Measurements from ENCODE around the gene ABCF1. TPM values are rescaled to one million over a fixed set of nuclear protein-coding genes. Genes with fewer than 3 reads are reported as not detected.
A peak's percentile ranks its signal among the peaks of the same experiment; 100 is the strongest.

ABCF1 gene
- total and polyA plus RNA-seq, 9 of the 15 experiments (the other 6 are each of a cell fraction or from before 2014, with no cell fraction given): 41.6 to 193 (median 102) TPM

DNA sequence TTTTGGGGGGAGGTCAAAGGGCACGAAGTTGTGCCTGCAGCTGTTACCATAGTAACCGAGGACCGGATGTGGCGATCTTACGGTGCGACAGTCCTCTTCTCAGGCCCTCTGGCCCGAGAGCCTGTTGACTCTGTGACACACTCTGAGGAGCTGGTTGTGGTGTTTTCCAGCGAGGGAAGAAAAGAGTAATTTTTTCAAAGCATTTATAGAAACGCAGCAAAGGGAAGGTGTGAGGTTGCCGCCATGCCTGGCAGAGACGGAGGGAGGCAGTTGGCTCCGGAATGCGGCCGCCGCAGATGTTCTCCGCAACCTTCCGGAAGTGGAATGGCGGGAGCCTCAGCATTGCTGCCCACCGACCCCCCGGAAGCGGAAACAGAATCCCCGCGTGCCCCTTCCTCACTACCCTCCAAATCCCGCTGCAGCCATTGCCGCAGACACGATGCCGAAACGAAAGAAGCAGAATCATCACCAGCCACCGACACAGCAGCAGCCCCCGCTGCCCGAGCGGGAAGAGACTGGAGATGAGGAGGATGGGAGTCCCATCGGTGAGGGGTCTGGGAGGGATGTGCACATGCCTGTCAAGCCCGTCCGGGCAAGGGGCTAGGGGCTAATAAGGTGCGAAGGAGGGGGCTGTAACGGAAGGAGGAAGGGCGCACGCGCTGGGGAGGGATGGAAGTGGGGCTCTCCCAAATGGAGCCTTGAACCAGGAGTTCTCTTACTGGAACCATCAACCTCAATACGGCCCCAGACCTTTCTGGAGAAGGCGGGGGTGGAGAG is 14.1 kb upstream of the ABCF1 start, which contains the start of gene PRR3 (continued):
- TF ChIP-seq, protein P1, sequence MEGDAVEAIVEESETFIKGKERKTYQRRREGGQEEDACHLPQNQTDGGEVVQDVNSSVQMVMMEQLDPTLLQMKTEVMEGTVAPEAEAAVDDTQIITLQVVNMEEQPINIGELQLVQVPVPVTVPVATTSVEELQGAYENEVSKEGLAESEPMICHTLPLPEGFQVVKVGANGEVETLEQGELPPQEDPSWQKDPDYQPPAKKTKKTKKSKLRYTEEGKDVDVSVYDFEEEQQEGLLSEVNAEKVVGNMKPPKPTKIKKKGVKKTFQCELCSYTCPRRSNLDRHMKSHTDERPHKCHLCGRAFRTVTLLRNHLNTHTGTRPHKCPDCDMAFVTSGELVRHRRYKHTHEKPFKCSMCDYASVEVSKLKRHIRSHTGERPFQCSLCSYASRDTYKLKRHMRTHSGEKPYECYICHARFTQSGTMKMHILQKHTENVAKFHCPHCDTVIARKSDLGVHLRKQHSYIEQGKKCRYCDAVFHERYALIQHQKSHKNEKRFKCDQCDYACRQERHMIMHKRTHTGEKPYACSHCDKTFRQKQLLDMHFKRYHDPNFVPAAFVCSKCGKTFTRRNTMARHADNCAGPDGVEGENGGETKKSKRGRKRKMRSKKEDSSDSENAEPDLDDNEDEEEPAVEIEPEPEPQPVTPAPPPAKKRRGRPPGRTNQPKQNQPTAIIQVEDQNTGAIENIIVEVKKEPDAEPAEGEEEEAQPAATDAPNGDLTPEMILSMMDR (IDR thresholded peaks at IDR 0.05 in 2 of 3, conservative IDR thresholded peaks at IDR 0.05 in 1 of 3; ENCODE audit: insufficient read depth in 2 of 3, low read depth in 1 of 3, low read length in 3 of 3): 0 out of 6 replicates have a peak, but pooled peaks of 1 of the 3 experiments have one; percentile 3
- TF ChIP-seq HES1 (IDR thresholded peaks at IDR 0.05; ENCODE audit: low read depth) (no peak), NFIC (IDR thresholded peaks at IDR 0.05) (peak; percentile 61), PCBP1 (IDR thresholded peaks at IDR 0.05; ENCODE audit: low read depth, low read length, poor library complexity, severe bottlenecking) (peak; percentile 12), SP1 (CRISPR knock-in tag; IDR thresholded peaks at IDR 0.05) (no peak), POU5F1 (IDR thresholded peaks at IDR 0.05; ENCODE audit: borderline replicate concordance, low read depth, low read length, partially characterized antibody) (peak; percentile 20), ELF4 (CRISPR knock-in tag; IDR thresholded peaks at IDR 0.05) (no peak), NCOA6 (IDR thresholded peaks at IDR 0.05) (no peak), FOXJ3 (CRISPR knock-in tag; IDR thresholded peaks at IDR 0.05) (peak; percentile 87), HDGF (IDR thresholded peaks at IDR 0.05) (no peak), ZKSCAN3 (CRISPR knock-in tag; IDR thresholded peaks at IDR 0.05) (no peak), ELF2 (CRISPR knock-in tag; IDR thresholded peaks at IDR 0.05) (no peak; the same call in none of the 2 replicates), KLF6 (CRISPR knock-in tag; IDR thresholded peaks at IDR 0.05; ENCODE audit: borderline replicate concordance) (no peak), ATF7 (IDR thresholded peaks at IDR 0.05) (no peak), POLR2A (conservative IDR thresholded peaks at IDR 0.05) (peak; percentile 94), POLR2AphosphoS2 (IDR thresholded peaks at IDR 0.05; ENCODE audit: low read length) (peak; percentile 91), TCF7L2 (IDR thresholded peaks at IDR 0.05; ENCODE audit: low read depth, low read length) (0 out of 2 replicates have a peak, but pooled peaks have one; percentile 5), ZNF316 (IDR thresholded peaks at IDR 0.05) (peak; percentile 74), GATAD2A (IDR thresholded peaks at IDR 0.05) (peak; percentile 70; the same call in 1 of the 2 replicates)
- TF ChIP-seq, protein P2, sequence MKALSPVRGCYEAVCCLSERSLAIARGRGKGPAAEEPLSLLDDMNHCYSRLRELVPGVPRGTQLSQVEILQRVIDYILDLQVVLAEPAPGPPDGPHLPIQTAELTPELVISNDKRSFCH (CRISPR knock-in tag; IDR thresholded peaks at IDR 0.05): no peak
- TF ChIP-seq, protein P2 (tag; IDR thresholded peaks at IDR 0.05): peak; percentile 50; the same call in 1 of the 2 replicates
- TF ChIP-seq, protein P3, sequence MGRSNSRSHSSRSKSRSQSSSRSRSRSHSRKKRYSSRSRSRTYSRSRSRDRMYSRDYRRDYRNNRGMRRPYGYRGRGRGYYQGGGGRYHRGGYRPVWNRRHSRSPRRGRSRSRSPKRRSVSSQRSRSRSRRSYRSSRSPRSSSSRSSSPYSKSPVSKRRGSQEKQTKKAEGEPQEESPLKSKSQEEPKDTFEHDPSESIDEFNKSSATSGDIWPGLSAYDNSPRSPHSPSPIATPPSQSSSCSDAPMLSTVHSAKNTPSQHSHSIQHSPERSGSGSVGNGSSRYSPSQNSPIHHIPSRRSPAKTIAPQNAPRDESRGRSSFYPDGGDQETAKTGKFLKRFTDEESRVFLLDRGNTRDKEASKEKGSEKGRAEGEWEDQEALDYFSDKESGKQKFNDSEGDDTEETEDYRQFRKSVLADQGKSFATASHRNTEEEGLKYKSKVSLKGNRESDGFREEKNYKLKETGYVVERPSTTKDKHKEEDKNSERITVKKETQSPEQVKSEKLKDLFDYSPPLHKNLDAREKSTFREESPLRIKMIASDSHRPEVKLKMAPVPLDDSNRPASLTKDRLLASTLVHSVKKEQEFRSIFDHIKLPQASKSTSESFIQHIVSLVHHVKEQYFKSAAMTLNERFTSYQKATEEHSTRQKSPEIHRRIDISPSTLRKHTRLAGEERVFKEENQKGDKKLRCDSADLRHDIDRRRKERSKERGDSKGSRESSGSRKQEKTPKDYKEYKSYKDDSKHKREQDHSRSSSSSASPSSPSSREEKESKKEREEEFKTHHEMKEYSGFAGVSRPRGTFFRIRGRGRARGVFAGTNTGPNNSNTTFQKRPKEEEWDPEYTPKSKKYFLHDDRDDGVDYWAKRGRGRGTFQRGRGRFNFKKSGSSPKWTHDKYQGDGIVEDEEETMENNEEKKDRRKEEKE (IDR thresholded peaks at IDR 0.05; ENCODE audit: borderline replicate concordance in 1 of 2, control insufficient read depth in 1 of 2, low read depth in 2 of 2, low read length in 1 of 2): peak in 1 of 2 experiments; percentile 81; a peak in 2 of 4 replicates
- TF ChIP-seq, protein P4, sequence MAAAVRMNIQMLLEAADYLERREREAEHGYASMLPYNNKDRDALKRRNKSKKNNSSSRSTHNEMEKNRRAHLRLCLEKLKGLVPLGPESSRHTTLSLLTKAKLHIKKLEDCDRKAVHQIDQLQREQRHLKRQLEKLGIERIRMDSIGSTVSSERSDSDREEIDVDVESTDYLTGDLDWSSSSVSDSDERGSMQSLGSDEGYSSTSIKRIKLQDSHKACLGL (CRISPR knock-in tag; IDR thresholded peaks at IDR 0.05; ENCODE audit: borderline replicate concordance, poor library complexity, severe bottlenecking): no peak

Measured in K562 (cell line).